ENCODE results near the gene SCN1A.
"Not testable (repeated sequence)": the region's sequence is repeated elsewhere in the genome, so short reads cannot be mapped to it uniquely, and the experiment has no call there.

SCN1A gene

DNA sequence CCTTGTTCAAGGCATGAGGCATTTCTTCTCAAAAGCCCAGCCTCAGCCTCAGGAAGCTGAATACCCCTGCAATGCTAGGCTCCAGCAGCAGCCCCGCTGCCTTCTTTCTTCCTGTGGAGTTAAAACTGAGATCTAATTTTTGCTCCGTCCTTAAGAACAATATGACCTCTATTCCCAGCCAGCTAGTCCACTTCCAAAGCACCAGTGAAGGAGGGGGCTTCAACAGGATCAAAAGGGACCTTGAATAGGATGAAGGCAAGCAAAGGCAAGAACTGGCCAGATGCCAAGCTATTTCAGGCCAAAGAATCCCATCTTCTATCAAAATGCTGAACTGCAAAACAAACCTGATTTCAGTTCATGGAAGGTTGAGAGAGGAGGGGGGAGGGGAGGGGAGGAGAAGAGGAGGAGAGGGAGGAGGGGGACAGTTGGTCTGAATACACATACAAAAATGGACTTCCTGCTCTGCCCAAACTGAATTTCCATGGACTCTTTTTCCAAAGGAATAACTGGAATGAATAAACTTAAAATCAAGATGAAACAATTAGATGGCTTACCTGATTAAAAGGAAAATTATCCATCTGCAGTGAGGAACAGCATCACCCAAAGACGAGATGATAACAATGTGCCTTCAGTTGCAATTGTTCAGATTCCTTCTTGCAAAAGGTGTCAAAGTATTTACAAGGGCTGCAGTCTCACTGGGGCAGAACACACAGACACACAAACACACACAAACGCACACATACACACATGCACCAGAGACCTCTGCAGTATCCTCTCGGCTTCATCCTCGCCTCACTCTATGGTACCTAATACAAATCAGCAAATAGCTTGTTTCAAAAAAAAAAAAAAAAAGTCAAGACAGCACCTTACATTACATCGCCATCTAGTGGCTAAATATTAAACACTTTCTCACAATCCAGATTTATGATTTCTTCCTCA is at the start of gene SCN1A:
TSS of gene SCN1A (minus strand) at position 804 of the 939 bp plus-strand sequence. CDS start 54,399 bp downstream, outside the sequence.
- DNase-seq, result no peak

DNA sequence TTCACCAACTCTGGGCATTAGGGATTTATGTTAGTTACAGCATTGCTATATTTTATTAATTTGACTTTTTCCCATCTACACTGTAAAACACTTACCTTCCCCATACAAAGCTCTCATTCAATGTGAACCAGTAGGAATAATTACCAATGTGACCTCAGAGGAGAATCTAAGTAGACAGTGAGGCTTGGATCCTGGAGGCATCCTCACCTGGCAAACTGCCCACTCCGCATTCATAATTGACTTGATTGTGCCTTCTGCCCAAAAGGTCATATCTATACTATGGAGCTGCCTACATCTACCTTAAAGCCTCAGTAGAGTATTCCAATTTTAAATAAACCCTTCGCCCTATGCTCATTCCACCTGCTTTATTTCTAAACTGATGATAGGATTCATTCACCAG is 45.4 kb upstream of the SCN1A start:
- no peak for DNase-seq

DNA sequence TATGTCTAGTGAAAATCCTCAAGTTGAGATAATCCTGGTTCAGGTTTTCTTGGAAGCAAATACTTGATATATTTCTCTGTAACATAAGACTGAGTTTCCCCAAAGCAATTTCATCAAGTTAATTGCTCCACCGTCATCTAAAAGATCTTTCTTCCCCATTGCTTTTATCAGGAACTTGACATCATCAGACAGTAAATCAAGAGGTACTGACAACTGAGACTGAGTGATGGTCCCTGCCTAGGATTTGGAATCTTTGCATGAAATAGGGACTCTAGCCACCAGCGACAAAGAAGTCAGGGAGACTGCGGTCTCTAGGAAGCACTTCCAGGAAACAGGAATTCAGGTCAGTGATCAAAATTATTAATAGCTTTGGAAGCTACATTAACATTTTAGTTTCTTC is 43.4 kb upstream of the SCN1A start:
- no peak for DNase-seq

DNA sequence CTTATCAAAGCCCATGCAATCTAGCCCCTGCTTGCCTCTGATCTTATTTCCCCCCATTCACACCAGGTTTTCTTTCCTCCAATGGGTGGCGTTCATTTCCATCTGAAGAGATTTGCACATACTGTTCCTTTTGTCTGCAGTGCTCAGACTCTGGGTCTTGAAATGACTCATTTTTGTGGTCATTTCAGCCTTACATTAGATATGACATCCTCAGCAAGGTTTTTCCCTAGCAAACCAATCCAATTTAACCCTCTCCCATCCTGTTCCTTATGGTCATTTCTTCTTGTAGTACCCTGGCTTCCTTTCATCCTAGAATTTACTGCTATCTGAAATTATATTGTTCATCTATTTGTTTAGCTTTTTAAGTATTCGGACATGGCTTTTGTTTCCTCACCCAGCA is 42.5 kb upstream of the SCN1A start:
- DNase-seq, result no peak

DNA sequence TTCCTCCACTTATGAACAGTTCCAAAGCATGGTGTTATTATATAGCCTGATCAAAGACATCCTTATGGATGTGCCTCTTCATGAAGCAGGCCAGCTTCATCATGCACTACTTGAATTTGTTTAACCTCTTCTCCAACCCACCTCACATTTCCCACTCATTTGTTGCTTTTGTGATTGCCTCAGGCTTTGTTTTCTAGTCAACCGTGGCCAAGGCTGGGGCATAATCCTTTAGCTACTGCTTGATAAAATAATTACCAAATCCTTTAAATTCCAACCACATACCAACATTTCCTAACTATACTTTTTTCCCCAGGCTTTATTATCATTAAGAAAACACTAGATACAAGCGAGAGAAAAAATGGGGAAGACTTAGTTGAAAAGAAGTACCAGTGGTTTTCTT is 39.6 kb upstream of the SCN1A start:
- DNase-seq, result no peak

DNA sequence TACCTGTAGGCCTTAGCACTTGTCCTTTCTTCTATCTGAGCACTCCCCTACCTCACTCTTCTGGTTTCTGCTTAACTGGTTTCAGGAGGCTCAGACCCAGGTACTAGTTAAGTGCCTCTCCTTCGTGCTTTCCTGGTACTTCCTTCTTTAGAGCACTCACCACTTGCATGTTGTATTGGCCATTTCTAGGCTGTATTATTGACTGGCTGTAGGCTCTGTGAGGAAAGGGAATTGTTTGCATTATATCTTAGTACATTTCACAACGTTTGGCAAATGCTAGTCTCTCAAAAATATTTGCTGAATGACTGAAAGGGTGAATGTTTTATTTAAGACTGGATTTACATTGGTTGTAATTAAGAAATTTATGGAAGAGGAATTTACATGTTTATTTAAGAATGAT is 36.0 kb upstream of the SCN1A start:
- DNase-seq, result no peak

DNA sequence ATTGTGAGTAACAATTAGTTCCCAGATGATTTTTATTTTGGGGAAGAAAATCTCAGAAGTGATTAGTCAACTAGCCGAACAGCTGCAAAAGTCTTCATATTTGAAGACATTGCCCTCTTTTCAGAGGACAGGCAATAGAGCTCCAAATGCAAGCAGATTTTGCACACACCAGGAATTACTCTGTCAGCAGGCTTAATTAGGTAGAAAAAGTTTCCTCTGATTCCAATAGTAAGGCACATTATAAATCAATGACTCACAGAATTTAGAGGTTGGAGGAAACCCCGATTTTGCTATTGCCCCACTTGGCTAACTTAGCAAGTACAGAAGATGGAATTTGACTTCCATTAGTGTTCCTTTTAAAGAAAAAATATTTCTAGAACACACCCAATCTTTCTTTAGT is 30.7 kb upstream of the SCN1A start:
- DNase-seq, result no peak

DNA sequence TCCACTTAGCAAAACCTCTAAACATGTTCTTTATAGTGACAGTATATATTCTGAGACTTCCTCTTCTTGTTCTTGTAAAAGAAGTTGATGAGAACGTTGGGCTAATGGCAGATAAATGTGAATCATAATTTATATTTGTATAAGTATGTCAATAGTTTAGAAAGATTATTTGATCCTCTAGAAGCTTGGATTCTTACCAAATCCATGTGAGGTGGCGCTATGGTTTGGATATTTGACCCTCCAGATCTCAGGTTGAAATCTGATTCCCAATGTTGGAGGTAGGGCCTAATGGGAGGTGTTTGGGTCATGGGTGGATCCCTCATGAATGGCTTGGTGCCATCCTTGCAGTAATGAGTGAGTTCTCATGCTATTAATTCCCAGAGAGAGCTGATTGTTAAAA is 29.8 kb upstream of the SCN1A start:
- no peak for DNase-seq

DNA sequence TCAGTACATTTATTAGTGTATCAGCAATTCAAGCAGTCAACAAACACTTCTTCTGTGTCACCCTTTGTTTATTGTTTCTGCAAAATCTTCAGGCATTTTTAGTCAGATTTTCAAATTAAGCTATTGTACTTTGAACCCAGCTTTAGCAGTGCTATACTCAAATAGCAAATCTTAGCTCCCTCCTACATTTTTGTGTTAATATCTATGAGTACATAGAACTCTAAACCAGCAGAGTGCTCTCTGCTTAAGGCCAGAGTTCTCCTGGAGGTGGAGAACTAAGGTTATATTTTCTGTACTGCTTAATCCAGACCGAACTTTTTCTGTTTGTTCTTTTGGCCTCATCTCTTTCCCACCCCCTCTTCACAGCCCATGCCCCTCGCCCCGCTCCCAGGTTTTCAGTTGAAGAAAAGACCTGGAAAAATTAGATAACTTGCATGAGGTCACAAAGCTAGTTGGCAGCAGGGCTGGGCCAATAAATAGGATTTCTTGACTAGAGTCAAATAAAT is 29.2 kb upstream of the SCN1A start:
- no peak for DNase-seq

DNA sequence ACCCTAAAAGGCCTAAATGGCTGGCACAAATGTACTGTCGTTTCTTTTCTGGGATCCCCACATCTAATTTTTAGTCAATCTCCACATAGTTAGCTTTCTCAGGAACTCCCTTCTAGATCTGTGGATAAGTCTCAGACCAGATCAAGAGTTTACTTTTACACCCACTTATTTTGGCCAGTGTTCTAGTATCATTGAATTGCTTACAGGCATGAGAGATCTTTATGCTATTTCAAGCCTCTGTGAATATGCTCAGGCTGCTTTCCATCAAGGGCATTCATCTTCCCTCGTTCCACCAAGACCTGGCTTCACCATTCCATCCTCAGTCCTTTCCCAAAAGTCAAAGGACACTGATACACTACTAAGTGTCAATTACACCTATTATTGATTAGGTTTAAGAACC is 27.8 kb upstream of the SCN1A start:
- no peak for DNase-seq

DNA sequence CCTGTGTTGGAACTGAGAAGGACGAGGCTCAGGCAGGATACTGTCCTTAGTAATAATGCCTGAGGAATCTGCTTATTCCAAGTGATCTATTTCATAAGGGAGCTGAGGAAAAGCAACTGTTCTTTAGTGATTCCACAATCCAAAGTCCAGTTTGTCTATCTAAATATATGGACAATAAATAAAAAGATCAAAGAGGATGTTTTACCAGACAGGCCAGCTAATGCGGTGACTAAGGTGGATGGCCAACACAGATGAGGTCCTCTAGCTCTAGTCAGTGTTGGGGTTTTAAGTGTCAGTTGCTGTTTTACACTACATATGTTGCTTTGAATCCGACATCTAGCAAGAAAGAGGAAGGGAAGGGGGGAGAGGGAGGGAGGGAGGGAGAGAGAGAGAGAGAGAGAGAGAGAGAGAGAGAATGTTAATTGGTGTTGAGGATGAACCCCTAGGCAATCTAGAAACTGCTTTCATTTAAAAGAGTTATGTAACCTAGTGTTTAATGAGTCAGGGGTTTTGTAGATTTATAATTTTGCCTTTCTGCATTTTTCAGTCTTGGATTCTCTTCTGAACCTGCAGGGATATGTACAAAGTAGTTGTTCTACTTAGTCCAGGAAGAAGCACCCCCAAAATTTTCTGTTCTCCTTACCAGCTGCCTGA is 27.0 kb upstream of the SCN1A start:
- no peak for DNase-seq

DNA sequence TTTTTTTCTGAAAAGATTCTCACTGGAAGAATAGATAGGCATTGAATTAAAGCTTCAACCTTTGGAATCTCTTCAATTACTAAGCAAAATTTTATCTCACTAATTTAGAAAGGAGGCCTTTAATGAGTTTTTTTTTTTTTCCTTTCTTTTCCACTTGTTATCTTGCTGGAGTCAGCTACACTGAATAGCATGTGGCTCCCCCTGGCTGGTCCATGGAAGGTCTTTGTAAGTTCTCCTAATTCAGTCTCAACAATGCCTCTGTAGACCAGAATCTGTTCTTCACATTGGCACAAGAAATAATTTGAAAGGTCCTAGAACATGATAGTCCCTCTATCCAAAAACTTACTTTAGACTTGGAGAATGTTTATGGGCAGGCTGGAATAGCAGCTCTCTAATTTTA is 24.2 kb upstream of the SCN1A start:
- DNase-seq, result no peak

DNA sequence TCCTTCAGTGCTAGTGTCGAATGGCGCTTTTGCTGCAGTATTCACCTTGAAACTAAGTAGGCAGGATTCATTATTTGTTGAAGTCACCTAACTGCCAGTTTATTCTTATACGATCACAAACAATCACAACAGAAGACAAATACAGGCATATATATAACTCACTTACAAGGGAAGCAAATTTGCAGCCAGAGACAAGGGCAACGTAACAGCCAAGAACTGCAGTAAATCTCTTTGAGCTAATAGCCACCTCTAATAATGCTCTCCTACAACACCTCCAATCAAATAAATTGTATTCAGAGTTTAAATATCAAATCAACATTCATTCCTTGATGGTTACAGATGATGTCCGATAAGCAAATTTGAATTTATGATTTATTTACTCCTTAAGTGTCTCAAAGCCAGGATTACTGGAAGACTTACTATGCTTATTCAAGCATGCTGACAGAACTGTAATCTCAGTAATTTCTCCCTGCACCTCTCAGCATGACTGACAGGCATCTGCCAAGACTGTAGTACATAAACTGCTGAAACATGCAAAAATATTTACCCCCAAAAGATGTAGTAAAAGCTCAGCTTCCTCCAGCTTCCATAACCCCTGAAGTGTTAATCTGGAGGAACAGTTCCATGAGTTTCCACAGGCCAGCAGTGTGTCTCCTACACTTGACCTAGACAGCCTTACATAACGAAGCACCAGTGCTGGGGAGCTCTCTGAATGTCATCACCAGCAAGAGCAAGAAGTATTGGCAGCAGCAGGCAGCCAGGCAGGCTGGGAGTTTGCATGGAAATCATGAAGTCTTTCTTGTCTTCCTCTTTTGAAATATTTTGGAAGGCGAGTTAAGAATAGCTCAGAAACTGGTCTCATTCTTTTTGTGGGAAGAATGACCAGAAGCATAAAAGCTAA is 20.9 kb upstream of the SCN1A start:
- DNase-seq, result no peak

DNA sequence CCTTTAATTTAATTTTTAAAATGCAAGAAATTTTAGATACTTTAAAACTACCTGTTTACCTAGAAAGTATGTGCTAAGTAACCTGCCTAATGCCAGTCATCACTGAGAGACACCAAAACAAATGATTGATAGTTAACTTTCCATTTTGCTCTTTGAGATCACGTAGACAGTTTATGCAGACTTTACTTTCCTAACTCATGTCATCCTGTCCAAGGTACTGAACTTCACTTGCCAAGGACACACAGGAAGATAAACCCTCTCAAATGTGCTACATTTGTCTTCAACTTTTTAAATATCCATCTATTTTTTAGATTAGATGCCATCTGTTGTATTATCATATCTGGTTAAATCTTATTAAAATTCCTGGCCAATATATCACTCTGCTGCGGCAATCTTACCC is 20.1 kb upstream of the SCN1A start:
- DNase-seq, result no peak

DNA sequence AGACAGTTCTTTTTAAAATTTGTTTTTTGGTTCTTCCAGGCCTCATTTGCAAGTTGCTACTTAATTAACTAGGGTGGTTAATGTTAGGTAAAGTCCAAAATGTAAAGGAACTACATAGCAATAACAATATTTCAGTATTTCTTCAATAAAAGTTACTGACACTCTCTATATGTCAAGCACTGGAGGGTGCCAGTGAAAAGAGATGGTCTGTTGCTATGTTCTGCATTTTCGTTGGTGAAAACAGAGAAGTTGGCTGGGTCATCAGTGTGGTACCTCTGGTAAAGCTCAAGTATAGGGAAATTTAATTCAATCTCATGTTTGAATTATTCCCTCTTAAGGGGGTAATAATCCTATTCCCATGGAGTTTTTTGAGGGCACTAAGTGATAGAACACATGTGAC is 16.3 kb upstream of the SCN1A start:
- no peak for DNase-seq

DNA sequence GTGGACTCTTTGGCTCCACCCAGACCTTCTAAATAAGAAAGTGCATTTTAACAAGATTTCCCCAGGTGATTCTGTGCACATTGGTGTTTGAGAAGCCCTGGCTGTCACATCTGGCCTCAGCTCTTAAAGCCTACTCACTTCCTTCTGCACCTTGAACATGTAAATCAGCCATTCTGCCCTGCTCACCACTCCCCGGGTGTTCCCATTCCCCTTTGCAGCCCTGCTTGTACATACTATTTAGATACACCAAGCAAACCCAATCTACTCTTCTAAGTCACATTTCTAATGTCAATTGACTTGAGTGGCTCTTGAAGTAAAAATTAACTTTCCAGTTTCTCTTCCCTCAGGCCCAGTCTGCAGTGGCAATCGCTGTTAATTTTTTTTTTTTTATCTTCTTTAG is 13.1 kb upstream of the SCN1A start:
- no peak for DNase-seq

DNA sequence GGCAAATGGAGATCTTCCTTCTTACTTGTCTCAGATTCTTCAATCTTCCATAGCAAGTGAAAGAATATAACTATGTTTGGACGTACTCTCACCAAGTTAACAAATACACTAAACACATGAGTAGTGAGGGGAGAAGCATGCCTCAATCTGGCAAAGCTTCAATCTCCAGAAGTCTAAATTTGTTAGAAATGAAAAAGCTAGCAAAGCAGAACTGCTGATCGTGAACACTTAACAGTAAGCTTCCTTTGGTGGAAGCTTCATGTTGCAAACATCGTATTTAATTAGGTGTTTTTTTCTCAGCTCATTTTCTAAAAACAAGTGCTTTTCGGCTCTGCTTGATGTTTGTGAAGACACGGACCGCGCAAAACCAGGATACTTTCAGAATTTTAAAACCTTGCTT is 12.7 kb upstream of the SCN1A start:
- DNase-seq, result no peak

DNA sequence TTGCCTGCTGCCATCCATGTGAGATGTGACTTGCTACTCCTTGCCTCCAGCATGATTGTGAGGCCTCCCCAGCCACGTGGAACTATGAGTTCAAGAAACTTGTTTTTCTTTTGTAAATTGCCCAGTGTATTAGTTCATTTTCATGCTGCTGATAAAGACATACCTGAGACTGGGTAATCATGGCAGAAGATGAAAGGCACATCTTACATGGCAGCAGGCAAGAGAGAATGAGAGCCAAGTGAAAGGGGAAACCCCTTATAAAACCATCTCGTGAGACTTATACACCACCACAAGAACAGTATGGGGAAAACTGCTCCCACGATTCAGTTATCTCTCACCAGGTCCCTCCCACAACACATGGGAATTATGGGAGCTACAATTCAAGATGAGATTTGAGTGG is 11.7 kb upstream of the SCN1A start:
- not testable (repeated sequence) for DNase-seq

DNA sequence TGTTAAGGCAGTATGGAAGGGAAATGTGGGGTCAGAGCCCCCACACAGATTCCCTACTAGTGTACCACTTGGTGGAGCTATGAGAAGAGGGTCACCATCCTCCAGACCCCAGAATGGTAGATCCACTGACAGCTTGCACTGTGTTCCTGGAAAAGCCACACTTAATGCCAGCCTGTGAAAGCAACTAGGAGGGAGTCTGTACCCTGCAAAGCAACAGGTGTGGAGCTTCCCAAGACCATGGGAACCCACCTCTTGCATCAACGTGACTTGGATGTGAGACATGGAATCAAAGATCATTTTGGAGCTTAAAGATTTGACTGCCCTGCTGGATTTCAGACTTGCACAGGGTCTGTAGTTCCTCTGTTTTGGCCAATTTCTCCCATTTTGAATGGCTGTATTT is 10.8 kb upstream of the SCN1A start:
- DNase-seq, result no peak

DNA sequence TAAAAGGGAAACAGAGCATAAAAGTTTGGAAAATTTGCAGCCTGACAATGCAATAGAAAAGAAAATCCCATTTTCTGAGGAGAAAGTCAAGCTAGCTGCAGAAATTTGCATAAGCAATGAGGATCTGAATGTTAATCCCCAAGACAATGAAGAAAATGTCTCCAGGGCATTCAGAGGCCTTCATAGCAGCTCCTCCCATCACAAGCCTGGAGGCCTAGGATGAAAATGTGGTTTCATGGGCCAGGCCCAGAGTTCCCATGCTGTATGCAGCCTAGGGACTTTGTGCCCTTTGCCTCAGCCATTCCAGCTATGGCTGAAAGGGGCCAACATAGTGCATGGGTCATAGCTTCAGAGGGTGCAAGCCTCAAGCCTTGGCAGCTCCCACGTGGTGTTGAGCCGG is 10.3 kb upstream of the SCN1A start:
- no peak for DNase-seq

DNA sequence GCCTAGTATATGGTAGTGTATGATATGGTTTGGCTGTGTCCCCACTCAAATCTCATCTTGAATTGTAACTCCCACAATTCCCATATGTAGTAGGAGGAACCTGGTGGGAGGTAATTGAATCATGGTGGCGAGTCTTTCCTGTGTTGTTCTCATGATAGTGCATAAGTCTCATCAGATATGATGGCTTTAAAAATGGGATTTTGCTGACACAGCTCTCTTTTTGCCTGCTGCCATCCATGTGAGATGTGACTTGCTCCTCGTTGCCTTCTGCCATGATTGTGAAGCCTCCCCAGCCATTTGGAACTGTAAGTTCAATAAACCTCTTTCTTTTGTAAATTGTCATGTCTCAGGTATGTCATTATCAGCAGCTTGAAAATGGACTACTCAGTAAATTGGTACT is 9.5 kb upstream of the SCN1A start:
- DNase-seq, result no peak

DNA sequence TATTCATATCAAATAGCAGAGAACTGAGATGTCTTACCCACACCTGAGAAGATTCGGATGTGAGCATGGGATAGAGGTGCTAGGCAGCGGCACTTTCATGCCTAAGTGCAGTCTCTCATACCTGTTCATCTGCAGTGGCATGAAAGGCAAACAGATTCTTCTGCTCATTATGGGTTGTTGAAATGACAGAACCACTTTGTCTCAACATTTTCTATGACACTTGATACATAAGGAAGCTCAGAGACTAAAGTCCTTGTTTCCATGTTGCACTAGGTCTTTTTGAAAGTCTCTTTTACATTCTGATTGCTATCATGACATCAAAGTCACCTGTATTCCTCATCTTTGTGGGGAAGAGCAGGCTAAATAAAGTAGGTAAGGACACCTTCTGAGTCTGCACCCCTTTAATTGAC is 8.0 kb upstream of the SCN1A start:
- DNase-seq, result no peak

DNA sequence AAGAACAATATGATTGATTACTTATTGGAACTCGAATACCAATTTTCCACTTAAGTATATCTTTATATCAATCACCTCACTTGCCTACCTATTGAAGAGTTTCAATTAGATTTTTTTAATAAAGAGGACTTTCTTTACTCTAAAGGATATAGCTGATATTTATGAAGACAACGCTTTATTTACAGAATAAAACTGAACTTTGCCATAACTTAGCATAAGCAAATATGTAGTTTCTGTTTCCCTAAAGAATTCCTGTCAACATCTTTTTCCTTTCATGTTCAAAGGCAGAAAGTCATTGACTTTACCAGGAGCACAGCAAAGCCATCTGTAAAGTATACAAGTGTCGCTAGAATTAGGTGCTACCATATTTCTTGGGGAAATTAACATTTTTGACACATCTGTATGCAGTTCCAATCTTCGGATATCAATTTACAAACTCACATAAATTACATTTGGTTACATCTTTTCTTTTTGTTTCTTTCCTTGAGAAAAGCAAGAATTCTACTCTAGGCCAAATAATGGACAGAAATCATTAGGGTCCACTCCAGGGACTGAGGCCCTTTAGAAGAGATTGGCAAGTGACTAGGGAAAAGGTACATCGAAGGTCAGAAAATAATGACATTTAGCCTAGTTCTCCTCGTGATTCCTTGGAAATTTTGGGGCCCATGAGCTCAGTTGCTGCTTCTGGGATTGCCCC is 7.5 kb upstream of the SCN1A start:
- DNase-seq, result no peak

All from activated CD4-positive, alpha-beta T cell treated with anti-CD3 and anti-CD28 coated beads for 4 hours (primary cell).